ENCODE measurements around the gene ZIC1.

DNA sequence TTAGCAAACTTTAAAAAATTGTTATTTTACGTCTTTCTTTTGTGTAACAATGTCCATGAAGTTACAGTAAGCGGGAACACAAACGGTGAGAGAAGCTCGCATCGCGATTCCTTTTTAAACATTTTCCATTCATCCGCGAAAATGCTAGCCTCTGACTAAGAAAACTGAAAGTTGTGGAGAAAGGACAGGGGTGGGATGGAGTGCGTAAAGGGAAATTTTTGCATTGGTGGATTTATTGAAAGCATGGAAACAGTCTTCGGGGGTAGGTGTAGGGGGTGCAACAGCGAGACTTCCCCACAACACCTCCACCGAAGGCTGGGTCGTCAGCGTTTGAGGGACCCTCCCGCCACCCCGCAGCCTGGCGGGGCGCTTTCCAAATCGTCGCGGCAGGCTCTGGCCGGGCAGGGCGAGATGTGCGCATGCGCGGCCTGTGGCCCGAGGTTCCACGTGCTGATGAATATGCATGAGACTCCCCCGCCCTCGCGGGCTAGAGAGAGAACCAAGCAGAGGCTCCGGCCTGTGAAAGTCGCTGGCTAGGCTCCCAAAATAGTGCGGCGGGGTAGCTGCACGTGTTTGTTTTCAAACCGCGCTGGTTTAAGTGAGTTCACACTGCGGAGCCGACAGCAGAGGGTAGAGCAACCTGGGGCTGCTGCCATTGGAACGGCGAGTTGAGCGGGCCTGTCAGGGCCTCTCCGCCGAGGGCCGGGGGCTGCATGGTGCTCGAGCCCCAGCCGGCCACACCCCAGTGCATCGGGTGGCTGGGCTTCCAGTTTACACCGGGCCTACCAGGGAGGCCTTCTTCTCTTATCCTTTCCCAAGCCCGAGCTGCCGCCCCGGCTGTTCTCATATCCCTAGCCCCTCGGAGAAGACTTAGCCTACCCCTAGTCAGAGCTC, 9.9 kb downstream of the ZIC1 start:
- no peak for TF ChIP-seq CTCF (IDR thresholded peaks at IDR 0.05)
- TF ChIP-seq EZH2 (IDR thresholded peaks at IDR 0.05; ENCODE audit: borderline replicate concordance, insufficient read depth, low read depth, low read length, poor library complexity, severe bottlenecking), result no peak

All from B cell (primary cell).